Erythroblast (primary cell): Measurements from ENCODE around the gene TRAF1.

Experiments
- GATA1 ChIP-seq: IDR thresholded peaks from 2 replicates; pipeline ENCODE4 v1.6.1; 2011; ENCODE audit warnings: low read depth, mild to moderate bottlenecking, control low read depth, low read length, moderate library complexity
- POLR2A ChIP-seq: IDR thresholded peaks from 2 replicates; pipeline ENCODE4 v1.6.1; 2011; ENCODE audit warnings: mild to moderate bottlenecking, low read length

GRCh38 chr9:120944948-120945347 lies 18.4 kb upstream of the TRAF1 start:
- TF ChIP-seq POLR2A (no peak), GATA1 (no peak)
